ENCODE results near the gene GP5.

Gene GP5

GRCh38 chr3:194399874-194400411, 877 bp upstream of the GP5 start:
- no peak for DNase-seq (ENCODE audit: low read depth in 2 of 3, low spot score in 1 of 3)

GRCh38 chr3:194397757-194398312, 1.2 kb downstream of the GP5 start:
- no peak for DNase-seq (ENCODE audit: low read depth in 2 of 3, low spot score in 1 of 3)

- DNase-seq (ENCODE audit: low read depth in 2 of 3, low spot score in 1 of 3) = no peak
Observed at GRCh38 chr3:194396859-194397756, 2.0 kb downstream of the GP5 start.

GRCh38 chr3:194396539-194396858, 2.6 kb downstream of the GP5 start:
- no peak for DNase-seq (ENCODE audit: low read depth in 2 of 3, low spot score in 1 of 3)

GRCh38 chr3:194395778-194396538, 3.1 kb downstream of the GP5 start:
- peak in 2 of 3 donors; percentile 37 to 40 for DNase-seq (ENCODE audit: low read depth in 2 of 3, low spot score in 1 of 3)

GRCh38 chr3:194395212-194395611, 3.9 kb downstream of the GP5 start:
- DNase-seq (ENCODE audit: low read depth in 2 of 3, low spot score in 1 of 3) = no peak

- DNase-seq (ENCODE audit: low read depth in 2 of 3, low spot score in 1 of 3) = no peak
Observed at GRCh38 chr3:194392576-194392975, 6.5 kb downstream of the GP5 start.

GRCh38 chr3:194390835-194391234, 8.2 kb downstream of the GP5 start:
- no peak for DNase-seq (ENCODE audit: low read depth in 2 of 3, low spot score in 1 of 3)

- DNase-seq (ENCODE audit: low read depth in 2 of 3, low spot score in 1 of 3) = no peak
Observed at GRCh38 chr3:194389269-194389668, 9.8 kb downstream of the GP5 start.

GRCh38 chr3:194387926-194388418, 11.1 kb downstream of the GP5 start:
- DNase-seq (ENCODE audit: low read depth in 2 of 3, low spot score in 1 of 3) = no peak

GRCh38 chr3:194387276-194387675, 11.8 kb downstream of the GP5 start:
- DNase-seq (ENCODE audit: low read depth in 2 of 3, low spot score in 1 of 3) = no peak

- DNase-seq (ENCODE audit: low read depth in 2 of 3, low spot score in 1 of 3) = no peak
Observed at GRCh38 chr3:194386648-194387047, 12.4 kb downstream of the GP5 start.

- no peak for DNase-seq (ENCODE audit: low read depth in 2 of 3, low spot score in 1 of 3)
Observed at GRCh38 chr3:194386066-194386465, 13.0 kb downstream of the GP5 start.

- DNase-seq (ENCODE audit: low read depth in 2 of 3, low spot score in 1 of 3) = no peak
Observed at GRCh38 chr3:194384569-194385001, 14.5 kb downstream of the GP5 start.

GRCh38 chr3:194384156-194384555, 14.9 kb downstream of the GP5 start:
- no peak for DNase-seq (ENCODE audit: low read depth in 2 of 3, low spot score in 1 of 3)

GRCh38 chr3:194383276-194383940, 15.7 kb downstream of the GP5 start:
- no peak for DNase-seq (ENCODE audit: low read depth in 2 of 3, low spot score in 1 of 3)

GRCh38 chr3:194382892-194383223, 16.2 kb downstream of the GP5 start:
- DNase-seq (ENCODE audit: low read depth in 2 of 3, low spot score in 1 of 3) = no peak

- DNase-seq (ENCODE audit: low read depth in 2 of 3, low spot score in 1 of 3) = no peak
Observed at GRCh38 chr3:194382196-194382891, 16.7 kb downstream of the GP5 start.

- DNase-seq (ENCODE audit: low read depth in 2 of 3, low spot score in 1 of 3) = no peak
Observed at GRCh38 chr3:194381460-194381875, 17.6 kb downstream of the GP5 start.

- no peak for DNase-seq (ENCODE audit: low read depth in 2 of 3, low spot score in 1 of 3)
Observed at GRCh38 chr3:194380326-194380725, 18.7 kb downstream of the GP5 start.

GRCh38 chr3:194379651-194380050, 19.4 kb downstream of the GP5 start:
- no peak for DNase-seq (ENCODE audit: low read depth in 2 of 3, low spot score in 1 of 3)

Data from stimulated activated CD4-positive, alpha-beta T cell treated with anti-CD3 and anti-CD28 coated beads, Interleukin-12 subunit alpha, Interleukin-12 subunit beta, amount 100 ng/mL, for 48 hours (primary cell).